Measurements from ENCODE around the gene MAML1.
"Not testable (repeated sequence)": the region's sequence is repeated elsewhere in the genome, so short reads cannot be mapped to it uniquely, and the experiment has no call there.

The MAML1 gene

GRCh38 chr5:179767496-179768100 is 35.0 kb downstream of the MAML1 start:
- DNase-seq (ENCODE audit: low read depth), result no peak

GRCh38 chr5:179768326-179769085 is 35.9 kb downstream of the MAML1 start:
- no peak for DNase-seq (ENCODE audit: low read depth)

GRCh38 chr5:179769271-179769670 is 36.6 kb downstream of the MAML1 start:
- no peak for DNase-seq (ENCODE audit: low read depth)

GRCh38 chr5:179769796-179770195 is 37.2 kb downstream of the MAML1 start:
- no peak for DNase-seq (ENCODE audit: low read depth)

GRCh38 chr5:179771311-179771895 is 38.8 kb downstream of the MAML1 start:
- DNase-seq (ENCODE audit: low read depth), result no peak

GRCh38 chr5:179772351-179772750 is 39.7 kb downstream of the MAML1 start:
- no peak for DNase-seq (ENCODE audit: low read depth)

- no peak for DNase-seq (ENCODE audit: low read depth)
Measured at GRCh38 chr5:179773686-179774040, 41.0 kb downstream of the MAML1 start.

GRCh38 chr5:179774442-179774841 is 41.8 kb downstream of the MAML1 start:
- DNase-seq (ENCODE audit: low read depth), result no peak

GRCh38 chr5:179776411-179776938 is 43.9 kb downstream of the MAML1 start:
- no peak for DNase-seq (ENCODE audit: low read depth)

GRCh38 chr5:179777456-179777855 is 44.8 kb downstream of the MAML1 start:
- no peak for DNase-seq (ENCODE audit: low read depth)

GRCh38 chr5:179777909-179778308 is 45.3 kb downstream of the MAML1 start:
- no peak for DNase-seq (ENCODE audit: low read depth)

GRCh38 chr5:179778591-179778990 is 46.0 kb downstream of the MAML1 start:
- no peak for DNase-seq (ENCODE audit: low read depth)

GRCh38 chr5:179779826-179780225 is 47.2 kb downstream of the MAML1 start:
- no peak for DNase-seq (ENCODE audit: low read depth)

GRCh38 chr5:179780362-179780761 is 47.7 kb downstream of the MAML1 start:
- DNase-seq (ENCODE audit: low read depth), result no peak

GRCh38 chr5:179781846-179782245 is 49.2 kb downstream of the MAML1 start:
- DNase-seq (ENCODE audit: low read depth), result no peak

- no peak for DNase-seq (ENCODE audit: low read depth)
Measured at GRCh38 chr5:179783128-179783527, 50.5 kb downstream of the MAML1 start.

- no peak for DNase-seq (ENCODE audit: low read depth)
Measured at GRCh38 chr5:179786861-179787260, 54.2 kb downstream of the MAML1 start.

- no peak for DNase-seq (ENCODE audit: low read depth)
Measured at GRCh38 chr5:179788193-179788854, 55.7 kb downstream of the MAML1 start.

GRCh38 chr5:179789278-179789677 is 56.7 kb downstream of the MAML1 start:
- not testable (repeated sequence) for DNase-seq (ENCODE audit: low read depth)

GRCh38 chr5:179791881-179792611 is 59.4 kb downstream of the MAML1 start:
- no peak for DNase-seq (ENCODE audit: low read depth)

GRCh38 chr5:179792612-179793467 is 60.2 kb downstream of the MAML1 start:
- DNase-seq (ENCODE audit: low read depth), result no peak

All from T-helper 22 cell (primary cell).